Activated CD4-positive, alpha-beta T cell treated with anti-CD3 and anti-CD28 coated beads, Interleukin-2, amount 50 U/mL, for 24 hours (primary cell): ENCODE data around the gene CDKN2B-AS1.

Source experiments
- DNase-seq, 2 donors: peaks; one replicate each; pipeline ENCODE4 v3.0.0-alpha.2; 2020; ENCODE audit warnings: low read depth in 1 of 2, low spot score in 1 of 2

Gene CDKN2B-AS1

DNA sequence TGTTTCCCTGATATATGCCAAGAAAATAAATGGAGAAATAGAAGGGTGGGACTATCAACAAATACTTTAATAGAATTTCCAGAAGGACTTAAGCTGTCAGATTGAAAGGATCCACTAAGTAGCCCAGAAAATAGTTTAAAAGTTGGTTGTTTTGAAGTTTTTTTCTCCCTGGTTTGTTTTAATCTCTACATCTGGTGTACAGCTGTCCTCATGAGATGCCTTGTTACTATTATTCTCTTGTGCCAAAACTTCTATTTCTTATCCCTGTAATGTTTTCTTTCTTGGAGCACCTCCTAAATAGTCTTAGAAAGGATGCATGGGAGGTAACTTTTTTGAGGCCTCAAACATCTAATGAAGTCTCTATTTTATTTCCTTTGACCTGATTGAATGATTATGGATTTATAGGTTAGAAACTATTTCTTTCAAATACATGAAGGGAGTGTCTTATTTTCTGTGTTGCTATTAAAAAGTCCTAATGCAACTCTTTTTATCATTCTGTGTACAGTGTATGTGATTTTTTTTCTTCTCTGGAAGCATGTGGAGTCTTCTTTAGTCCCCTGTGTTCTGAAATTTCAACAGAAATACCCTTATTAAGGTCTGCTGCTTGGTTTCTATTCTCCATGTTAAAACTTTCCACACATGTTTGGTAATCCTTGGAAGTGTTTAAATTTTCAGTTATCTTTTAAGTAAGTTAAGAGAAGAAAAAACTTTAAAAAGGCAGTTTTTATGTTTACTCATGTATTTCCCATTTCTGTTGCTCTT lies 154.5 kb downstream of the CDKN2B-AS1 start:
- DNase-seq = no peak

- DNase-seq = no peak
These were observed 159.5 kb downstream of the CDKN2B-AS1 start for GRCh38 chr9:22154064-22154463.

DNA sequence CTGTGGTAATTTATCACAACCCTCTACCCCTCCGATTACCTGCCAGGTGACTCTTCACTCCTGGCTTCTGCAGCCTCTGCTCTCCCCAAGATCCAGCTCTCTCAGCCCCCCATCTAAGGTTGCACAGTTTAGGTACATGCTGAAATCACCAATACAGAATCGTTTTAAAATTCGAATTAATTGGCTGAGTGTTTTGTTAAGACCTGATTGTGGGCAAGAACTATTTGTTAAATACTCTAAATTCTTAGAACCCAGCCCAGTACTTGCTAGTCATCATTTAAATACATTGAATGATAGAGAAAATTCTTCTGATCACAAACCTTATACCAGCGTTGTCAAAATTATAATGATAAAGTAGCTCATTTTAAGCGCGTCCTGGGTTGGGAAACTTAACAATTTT lies 162.0 kb downstream of the CDKN2B-AS1 start:
- DNase-seq = no peak

- DNase-seq = no peak
These were observed 162.7 kb downstream of the CDKN2B-AS1 start for GRCh38 chr9:22157276-22157675.

- DNase-seq = no peak
These were observed 163.2 kb downstream of the CDKN2B-AS1 start for GRCh38 chr9:22157828-22158227.

DNA sequence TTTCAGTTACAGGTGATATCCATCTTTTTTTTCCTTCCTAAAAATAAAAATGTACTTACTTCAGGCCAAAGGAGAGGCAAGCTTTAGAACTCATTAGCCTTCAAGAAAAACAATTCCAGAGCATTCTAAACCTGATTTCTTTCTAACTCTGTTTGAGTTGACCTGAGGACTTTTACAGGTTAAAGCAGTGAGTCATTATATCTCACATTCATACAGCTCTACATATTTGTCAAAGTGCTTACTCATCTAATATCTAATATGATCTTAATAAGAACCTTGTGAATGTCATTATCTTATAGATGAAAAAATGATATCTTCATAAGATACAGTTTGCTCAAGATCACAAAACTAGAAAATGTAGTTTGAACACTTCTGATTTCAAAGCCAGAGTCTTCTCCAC lies 163.7 kb downstream of the CDKN2B-AS1 start:
- no peak for DNase-seq

- DNase-seq = no peak
These were observed 164.3 kb downstream of the CDKN2B-AS1 start for GRCh38 chr9:22158927-22159346.

DNA sequence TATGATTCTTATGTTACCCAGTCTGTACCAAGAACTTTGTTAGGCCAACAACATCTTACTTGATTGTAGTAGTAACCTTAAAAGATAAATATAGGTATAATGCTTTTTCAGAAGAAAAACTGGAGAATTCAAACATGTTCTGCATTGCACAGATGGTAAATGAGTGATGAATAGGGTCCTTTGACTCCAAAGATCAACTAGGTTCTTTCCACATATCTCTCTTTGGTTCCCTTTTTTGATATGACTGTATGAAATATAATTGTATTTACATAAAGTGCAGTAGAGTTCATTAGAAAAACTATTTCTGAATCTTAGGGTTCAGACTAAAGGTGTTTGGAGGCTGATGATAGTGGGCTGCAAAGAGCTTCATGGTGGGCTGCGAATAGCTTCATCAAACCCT lies 165.0 kb downstream of the CDKN2B-AS1 start:
- no peak for DNase-seq

DNA sequence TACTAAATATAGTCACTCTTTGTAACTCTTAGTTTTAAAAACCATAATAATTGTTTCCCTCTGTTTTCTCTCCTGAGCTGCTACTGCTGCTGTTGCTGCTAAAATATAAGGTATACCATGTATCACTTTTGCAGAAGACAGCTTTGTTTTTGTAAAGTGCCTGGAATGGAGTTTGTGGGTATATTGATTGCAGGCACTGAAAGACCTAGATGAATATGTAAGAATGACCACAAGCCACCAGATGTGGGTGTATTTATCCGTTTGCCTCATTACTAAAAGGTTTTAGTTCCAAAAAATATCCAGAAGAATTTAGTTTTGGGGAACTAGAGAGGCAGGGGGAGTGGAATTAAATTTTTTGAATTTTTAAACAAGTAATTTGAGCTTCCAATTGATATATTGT lies 165.6 kb downstream of the CDKN2B-AS1 start:
- DNase-seq = no peak

DNA sequence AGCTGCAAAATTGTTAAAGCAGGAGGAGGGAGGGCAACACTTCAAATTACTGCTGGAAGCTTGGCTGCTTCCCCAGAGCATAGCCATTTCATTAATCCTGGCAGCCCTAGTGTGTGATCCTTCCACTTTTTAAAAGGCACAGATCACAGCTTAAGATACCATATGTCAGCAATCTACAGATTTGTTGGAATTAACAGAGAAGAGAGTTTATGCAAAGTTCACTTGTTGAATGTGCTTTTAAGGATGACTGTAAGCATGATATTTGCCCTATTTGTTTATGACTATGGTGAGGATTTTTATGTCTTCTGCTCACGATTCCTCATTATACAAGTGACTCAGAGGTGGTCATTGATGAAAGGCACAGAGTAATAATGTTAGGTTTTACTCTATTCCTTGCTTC lies 170.6 kb downstream of the CDKN2B-AS1 start:
- no peak for DNase-seq

- no peak for DNase-seq
These were observed 174.7 kb downstream of the CDKN2B-AS1 start for GRCh38 chr9:22169243-22169642.

DNA sequence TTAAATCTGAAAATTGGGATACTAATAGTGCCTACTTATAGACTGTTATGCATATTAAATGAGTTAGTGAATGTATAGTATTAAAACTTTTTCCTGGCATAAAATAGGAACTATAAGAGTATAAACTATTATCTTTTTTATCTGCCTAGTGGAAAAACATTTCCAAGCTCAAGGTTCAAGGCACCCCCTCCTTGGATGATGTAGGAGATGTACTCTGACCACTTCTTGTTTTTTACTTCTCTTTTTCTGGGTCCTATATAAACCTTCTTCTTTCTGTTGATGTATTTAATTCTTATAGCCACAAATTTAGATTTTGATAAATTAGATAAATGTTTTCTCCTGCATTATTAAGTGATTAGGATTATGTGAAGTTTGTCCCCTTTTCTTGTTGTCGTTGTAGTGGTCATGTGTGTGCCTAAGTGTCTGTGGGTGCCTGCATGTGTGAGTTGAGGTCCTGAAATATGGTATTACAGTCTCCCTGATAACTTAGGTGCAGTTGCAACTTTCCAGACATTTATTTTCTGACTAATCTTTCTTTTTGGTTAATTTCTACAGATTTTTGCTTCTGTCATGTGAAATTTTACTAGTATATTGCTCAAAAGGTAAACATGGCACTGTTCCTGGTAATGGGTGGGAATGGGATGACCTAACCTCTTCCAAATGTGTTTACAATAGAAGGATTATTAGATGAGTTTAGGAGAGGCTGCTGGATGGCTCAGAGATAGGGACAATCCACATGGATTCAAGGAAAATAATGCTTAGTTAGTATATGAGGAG lies 175.3 kb downstream of the CDKN2B-AS1 start:
- no peak for DNase-seq
